IMR-90 (cell line): ENCODE measurements around the gene RER1. TPM values are rescaled to one million over a fixed set of nuclear protein-coding genes. Genes with fewer than 3 reads are reported as not detected.

Experiments
- ATAC-seq: fragments of 200-7000 bp; cut with Tn5 transposase; 2 replicates; pipeline ENCODE4 v1.9.1; 2020; ENCODE audit warnings: low read depth, mild to moderate bottlenecking, moderate library complexity
- BruUV-seq: library from RNA; stranded (reverse); fragments of 400-500 nt; replicated peaks from 2 replicates; lab custom pipeline; 2021; lab: Mats Ljungman, UMichigan
- CTCF ChIA-PET: fragments of 300-600 bp; formaldehyde crosslinking; extraction: SDS; loops from one replicate; lab custom pipeline; 2021; ENCODE audit warnings: antibody characterized with exemption; lab: Yijun Ruan, JAX
- POLR2A ChIA-PET: fragments of 300-600 bp; sonication (Branson Sonifier 250); formaldehyde crosslinking; loops from one replicate; lab custom pipeline; 2022; ENCODE audit warnings: antibody characterized with exemption; ENCODE audit not compliant: unreplicated experiment; lab: Charles Lee
- DNase-seq: peaks from one replicate; pipeline ENCODE4 v3.0.0; 2013
- H2AFZ ChIP-seq: replicated peaks from 2 replicates; pipeline ENCODE3; 2013; ENCODE audit warnings: low read length, mild to moderate bottlenecking; ENCODE audit not compliant: poor library complexity
- H2AK5ac ChIP-seq: 2 replicates; pipeline ENCODE4 v1.6.1; 2013; ENCODE audit warnings: low read depth, low read length, inconsistent platforms
- H2AK9ac ChIP-seq: replicated peaks from 2 replicates; pipeline ENCODE3; 2013; ENCODE audit warnings: mild to moderate bottlenecking, low read depth, low read length, moderate library complexity; ENCODE audit not compliant: poor library complexity
- H2BK120ac ChIP-seq: 2 replicates; pipeline ENCODE4 v1.6.1; 2013; ENCODE audit warnings: low read depth, low read length, inconsistent platforms
- H2BK15ac ChIP-seq: 3 replicates; pipeline ENCODE4 v1.6.1; 2013; ENCODE audit warnings: low read depth, low read length, inconsistent platforms
- H2BK20ac ChIP-seq: 2 replicates; pipeline ENCODE4 v1.6.1; 2013; ENCODE audit warnings: low read depth, mild to moderate bottlenecking, inconsistent platforms, low read length, moderate library complexity
- H2BK5ac ChIP-seq: 2 replicates; pipeline ENCODE4 v1.6.1; 2013; ENCODE audit warnings: mild to moderate bottlenecking, low read depth, low read length, inconsistent platforms; ENCODE audit not compliant: poor library complexity, severe bottlenecking
- H3K14ac ChIP-seq: replicated peaks from 2 replicates; pipeline ENCODE4 v1.6.1; 2013; ENCODE audit warnings: low read depth, low read length, inconsistent platforms
- H3K18ac ChIP-seq: 2 replicates; pipeline ENCODE4 v1.6.1; 2013; ENCODE audit warnings: low read depth, low read length, control low read depth
- H3K23ac ChIP-seq: 2 replicates; pipeline ENCODE4 v1.6.1; 2013; ENCODE audit warnings: low read depth, low read length, inconsistent platforms
- H3K27ac ChIP-seq: 2 replicates; pipeline ENCODE4 v1.5.1; 2013; ENCODE audit warnings: mild to moderate bottlenecking, control low read depth, low read length; ENCODE audit not compliant: insufficient read depth
- H3K27me3 ChIP-seq: 2 replicates; pipeline ENCODE4 v1.6.1; 2013; ENCODE audit warnings: low read length; ENCODE audit not compliant: control insufficient read depth, insufficient read depth
- H3K36me3 ChIP-seq: 2 replicates; pipeline ENCODE4 v1.6.1; 2013; ENCODE audit warnings: low read length, mixed read lengths; ENCODE audit not compliant: control insufficient read depth, insufficient read depth
- H3K4ac ChIP-seq: 2 replicates; pipeline ENCODE4 v1.6.1; 2013; ENCODE audit warnings: low read depth, low read length, inconsistent platforms
- H3K4me1 ChIP-seq: 2 replicates; pipeline ENCODE4 v1.6.1; 2013; ENCODE audit warnings: low read length, mixed read lengths; ENCODE audit not compliant: control insufficient read depth, insufficient read depth
- H3K4me2 ChIP-seq: 2 replicates; pipeline ENCODE4 v1.6.1; 2013; ENCODE audit warnings: low read depth, mild to moderate bottlenecking, control low read depth, low read length, moderate library complexity
- H3K4me3 ChIP-seq: 2 replicates; pipeline ENCODE4 v1.5.1; 2013; ENCODE audit warnings: low read depth, mild to moderate bottlenecking, control low read depth, low read length, moderate library complexity; ENCODE audit not compliant: insufficient read depth
- H3K56ac ChIP-seq: 2 replicates; pipeline ENCODE4 v1.6.1; 2013; ENCODE audit warnings: low read length, inconsistent platforms; ENCODE audit not compliant: insufficient read depth; ENCODE audit errors: extremely low read depth
- H3K79me1 ChIP-seq, 2 experiments: 2 replicates each; pipeline ENCODE4 v1.6.1; 2013; ENCODE audit warnings: low read length in 2 of 2, inconsistent platforms in 1 of 2, low read depth in 1 of 2
- H3K9ac ChIP-seq: 2 replicates; pipeline ENCODE4 v1.6.1; 2013; ENCODE audit warnings: low read depth, low read length, control low read depth
- H3K9me1 ChIP-seq: 2 replicates; pipeline ENCODE4 v1.6.1; 2013; ENCODE audit warnings: low read length, inconsistent platforms; ENCODE audit not compliant: insufficient read depth
- H3K9me3 ChIP-seq: 2 replicates; pipeline ENCODE4 v1.6.1; 2013; ENCODE audit warnings: low read length; ENCODE audit not compliant: control insufficient read depth, insufficient read depth
- H4K20me1 ChIP-seq: 2 replicates; pipeline ENCODE4 v1.6.1; 2013; ENCODE audit warnings: low read length, inconsistent platforms; ENCODE audit not compliant: insufficient read depth
- H4K5ac ChIP-seq: 2 replicates; pipeline ENCODE4 v1.6.1; 2013; ENCODE audit warnings: mild to moderate bottlenecking, low read depth, low read length, control low read depth
- H4K8ac ChIP-seq, 2 experiments: 2 replicates each; pipeline ENCODE4 v1.6.1; 2013; ENCODE audit warnings: low read depth in 2 of 2, low read length in 2 of 2, control low read depth in 1 of 2, inconsistent platforms in 1 of 2
- H4K91ac ChIP-seq: 2 replicates; pipeline ENCODE4 v1.6.1; 2013; ENCODE audit warnings: low read depth, low read length, inconsistent platforms; ENCODE audit not compliant: insufficient read depth
- BHLHE40 ChIP-seq: fragments of 150-350 bp; IDR thresholded peaks from 2 replicates; pipeline ENCODE4 v1.6.1; 2016; ENCODE audit warnings: mild to moderate bottlenecking, low read depth, low read length
- FOS ChIP-seq: fragments of 150-350 bp; IDR thresholded peaks from 2 replicates; pipeline ENCODE4 v1.6.1; 2016; ENCODE audit warnings: low read depth, low read length
- MAFK ChIP-seq: IDR thresholded peaks from 2 replicates; pipeline ENCODE4 v1.6.1; 2012; ENCODE audit warnings: low read depth, low read length, improper control_type of control experiment
- MAZ ChIP-seq: IDR thresholded peaks from 2 replicates; pipeline ENCODE4 v1.6.1; 2012; ENCODE audit warnings: low read depth, mild to moderate bottlenecking, low read length, improper control_type of control experiment, moderate library complexity, borderline replicate concordance
- MXI1 ChIP-seq: IDR thresholded peaks from 2 replicates; pipeline ENCODE4 v1.6.1; 2012; ENCODE audit warnings: low read depth, mild to moderate bottlenecking, low read length, moderate library complexity, borderline replicate concordance
- POLR2A ChIP-seq: IDR thresholded peaks from 2 replicates; pipeline ENCODE4 v1.6.1; 2012; ENCODE audit warnings: mild to moderate bottlenecking, low read depth, low read length
- RCOR1 ChIP-seq: IDR thresholded peaks from 2 replicates; pipeline ENCODE4 v1.6.1; 2012; ENCODE audit warnings: mild to moderate bottlenecking, low read length, improper control_type of control experiment; ENCODE audit not compliant: insufficient replicate concordance
- RFX5 ChIP-seq: IDR thresholded peaks from 2 replicates; pipeline ENCODE4 v1.8.0; 2012; ENCODE audit warnings: low read depth, mild to moderate bottlenecking, low read length, moderate library complexity
- SMC3 ChIP-seq: fragments of 150-350 bp; IDR thresholded peaks from 2 replicates; pipeline ENCODE4 v1.6.1; 2016; ENCODE audit warnings: low read depth, mild to moderate bottlenecking, antibody characterized with exemption, low read length, moderate library complexity
- WGBS, 2 experiments: methylation state at CpG; one replicate each; pipeline versions ENCODE4 v1.1.5 to v1.1.7; 2013; ENCODE audit warnings: missing lambda C conversion rate in 2 of 2; ENCODE audit not compliant: insufficient read length in 1 of 2; ENCODE audit errors: extremely low coverage in 2 of 2; 5-methylcytosine and 5-hydroxymethylcytosine counted together
- dilution Hi-C: fragments of 300-500 bp; cut with HindIII; formaldehyde crosslinking; loops from one replicate; pipeline ENCODE4 v1.14.3; 2018; ENCODE audit warnings: low sequenced_read_pairs; ENCODE audit not compliant: unreplicated experiment
- in situ Hi-C: fragments of 300-500 bp; cut with MboI; formaldehyde crosslinking; loops from 3 replicates; pipeline ENCODE4 v1.14.3; 2019; ENCODE audit warnings: low sequenced_read_pairs, inconsistent platforms, mixed read lengths
- intact Hi-C: fragments of 100-400 bp; cut with micrococcal nuclease; formaldehyde crosslinking; loops from 2 replicates; pipeline ENCODE4 v1.10.0; 2022
- polyA plus RNA-seq, 3 experiments: library from polyadenylated mRNA; depleted of rRNA; stranded (reverse); fragments of >200 nt; gene quantifications; 2 replicates each; pipeline ENCODE4 v1.2.3, GENCODE V29; 2012; ENCODE audit warnings: low replicate concordance in 1 of 3
- total RNA-seq: library from RNA; depleted of rRNA; stranded (reverse); fragments of >200 nt; gene quantifications from 2 replicates; pipeline ENCODE4 v1.2.3, GENCODE V29; 2012

Gene RER1
- total and polyA plus RNA-seq, 2 of the 4 experiments (the other 2 are of a cell fraction): 47.1 to 240 TPM

- no peak for TF ChIP-seq MXI1
- no peak for TF ChIP-seq RCOR1
Measured at GRCh38 chr1:2435091-2435490, 43.5 kb downstream of the RER1 start (continued).

- H3K4ac ChIP-seq: no peak overlapping the region
- peaks cover 50% of the 10 kb centered on the region for H3K27me3 ChIP-seq
- no peak overlapping the region for H3K9ac ChIP-seq
- no peaks in the 10 kb centered on the region for H3K9me3 ChIP-seq
- in situ Hi-C loops: loop anchor here (25.0 kb wide), 1 partner anchor 626 kb away; the partner anchor contains the start of gene PRDM16
- no peak overlapping the region for H4K8ac ChIP-seq
- no peaks in the 10 kb centered on the region for H3K79me1 ChIP-seq
- H3K4me1 ChIP-seq: no peaks in the 10 kb centered on the region
- no peak overlapping the region for H3K56ac ChIP-seq
- H2BK120ac ChIP-seq: no peak overlapping the region
- H2BK20ac ChIP-seq: no peak overlapping the region
- no peak overlapping the region for H2BK5ac ChIP-seq
- TF ChIP-seq POLR2A: no peak
- no peak for TF ChIP-seq MAZ
- TF ChIP-seq SMC3: no peak
- TF ChIP-seq RFX5: no peak
- TF ChIP-seq MAFK: no peak
- TF ChIP-seq FOS: no peak
- TF ChIP-seq BHLHE40: no peak
- 50% methylated on average over 1 of the region's 2 CpGs; no CpG with 5 or more reads in 1 of the 2 experiments for WGBS, 2 experiments
- no peak overlapping the region for H2AFZ ChIP-seq
- H3K36me3 ChIP-seq: no peaks in the 10 kb centered on the region
- intact Hi-C loops: no loop called here
- CTCF ChIA-PET: no interaction called here
- no peak for ATAC-seq
- no peak overlapping the region for H4K91ac ChIP-seq
- no peak overlapping the region for H2AK9ac ChIP-seq
- H3K14ac ChIP-seq: no peak overlapping the region
- H3K9me1 ChIP-seq: no peaks in the 10 kb centered on the region
- no peak overlapping the region for H3K18ac ChIP-seq
- H2AK5ac ChIP-seq: no peak overlapping the region
- no peak overlapping the region for H3K4me2 ChIP-seq
- H4K5ac ChIP-seq: no peak overlapping the region
- H3K27ac ChIP-seq: no peak overlapping the region
- POLR2A ChIA-PET: no interaction called here
- dilution Hi-C loops: no loop called here
- no peak for DNase-seq
- BruUV-seq: no TSS peak
- H3K4me3 ChIP-seq: no peak overlapping the region
- no peak overlapping the region for H3K23ac ChIP-seq
- H4K20me1 ChIP-seq: no peaks in the 10 kb centered on the region; the same call in 1 of the 2 replicates
- H2BK15ac ChIP-seq: no peak overlapping the region
Measured at GRCh38 chr1:2435746-2436355, 44.2 kb downstream of the RER1 start.
